Activated gamma-delta T cell treated with Interleukin-2 at 50 U/mL for 16 hours (primary cell): ENCODE data around the gene RRAS.
"Not testable (repeated sequence)": the region's sequence is repeated elsewhere in the genome, so short reads cannot be mapped to it uniquely, and the experiment has no call there.

Experiments used
- DNase-seq: peaks from one replicate; pipeline ENCODE4 v3.0.0-alpha.2; 2020

Gene RRAS

DNA sequence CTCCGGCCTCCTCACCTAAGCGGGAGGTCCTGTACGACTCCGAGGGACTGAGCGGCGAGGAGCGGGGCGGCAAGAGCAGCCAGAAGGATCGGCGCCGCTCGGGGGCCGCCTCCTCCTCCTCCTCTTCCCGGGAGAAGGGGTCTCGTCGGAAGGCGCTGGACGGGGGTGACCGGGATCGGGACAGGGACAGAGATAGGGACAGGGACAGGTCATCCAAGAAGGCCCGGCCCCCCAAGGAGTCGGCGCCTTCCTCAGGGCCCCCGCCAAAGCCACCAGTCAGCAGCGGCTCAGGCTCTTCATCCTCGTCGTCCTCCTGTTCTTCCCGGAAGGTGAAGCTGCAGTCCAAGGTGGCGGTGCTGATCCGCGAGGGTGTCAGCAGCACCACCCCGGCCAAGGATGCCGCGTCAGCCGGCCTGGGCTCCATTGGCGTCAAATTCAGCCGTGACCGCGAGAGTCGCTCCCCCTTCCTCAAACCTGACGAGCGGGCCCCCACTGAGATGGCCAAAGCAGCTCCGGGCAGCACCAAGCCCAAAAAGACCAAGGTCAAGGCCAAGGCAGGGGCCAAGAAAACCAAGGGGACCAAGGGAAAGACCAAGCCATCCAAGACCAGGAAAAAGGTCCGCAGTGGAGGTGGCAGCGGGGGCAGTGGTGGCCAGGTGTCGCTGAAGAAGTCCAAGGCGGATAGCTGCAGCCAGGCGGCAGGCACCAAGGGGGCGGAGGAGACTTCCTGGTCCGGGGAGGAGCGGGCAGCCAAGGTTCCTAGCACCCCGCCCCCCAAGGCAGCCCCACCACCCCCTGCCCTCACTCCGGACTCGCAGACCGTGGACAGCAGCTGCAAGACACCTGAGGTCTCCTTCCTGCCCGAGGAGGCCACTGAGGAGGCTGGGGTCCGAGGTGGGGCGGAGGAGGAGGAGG is 12.9 kb upstream of the RRAS start:
- DNase-seq = no peak

DNA sequence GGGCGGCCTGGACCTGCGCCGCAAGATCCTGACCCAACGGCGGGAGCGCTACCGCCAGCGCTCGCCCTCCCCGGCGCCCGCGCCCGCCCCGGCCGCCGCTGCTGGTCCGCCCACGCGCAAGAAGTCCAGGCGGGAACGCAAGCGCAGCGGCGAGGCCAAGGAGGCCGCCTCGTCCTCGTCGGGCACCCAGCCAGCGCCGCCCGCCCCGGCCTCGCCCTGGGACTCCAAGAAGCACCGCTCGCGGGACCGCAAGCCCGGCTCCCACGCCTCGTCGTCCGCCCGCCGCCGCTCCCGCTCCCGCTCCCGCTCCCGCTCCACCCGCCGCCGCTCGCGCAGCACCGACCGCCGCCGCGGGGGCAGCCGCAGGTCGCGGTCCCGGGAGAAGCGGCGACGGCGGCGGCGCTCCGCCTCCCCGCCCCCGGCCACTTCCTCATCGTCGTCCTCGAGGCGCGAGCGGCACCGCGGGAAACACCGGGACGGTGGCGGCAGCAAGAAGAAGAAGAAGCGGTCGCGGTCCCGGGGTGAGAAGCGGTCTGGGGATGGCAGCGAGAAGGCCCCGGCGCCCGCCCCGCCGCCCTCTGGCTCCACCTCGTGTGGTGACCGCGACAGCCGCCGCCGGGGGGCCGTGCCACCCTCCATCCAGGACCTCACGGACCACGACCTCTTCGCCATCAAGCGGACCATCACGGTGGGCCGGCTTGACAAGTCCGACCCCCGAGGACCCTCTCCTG is 12.0 kb upstream of the RRAS start:
- DNase-seq = no peak

DNA sequence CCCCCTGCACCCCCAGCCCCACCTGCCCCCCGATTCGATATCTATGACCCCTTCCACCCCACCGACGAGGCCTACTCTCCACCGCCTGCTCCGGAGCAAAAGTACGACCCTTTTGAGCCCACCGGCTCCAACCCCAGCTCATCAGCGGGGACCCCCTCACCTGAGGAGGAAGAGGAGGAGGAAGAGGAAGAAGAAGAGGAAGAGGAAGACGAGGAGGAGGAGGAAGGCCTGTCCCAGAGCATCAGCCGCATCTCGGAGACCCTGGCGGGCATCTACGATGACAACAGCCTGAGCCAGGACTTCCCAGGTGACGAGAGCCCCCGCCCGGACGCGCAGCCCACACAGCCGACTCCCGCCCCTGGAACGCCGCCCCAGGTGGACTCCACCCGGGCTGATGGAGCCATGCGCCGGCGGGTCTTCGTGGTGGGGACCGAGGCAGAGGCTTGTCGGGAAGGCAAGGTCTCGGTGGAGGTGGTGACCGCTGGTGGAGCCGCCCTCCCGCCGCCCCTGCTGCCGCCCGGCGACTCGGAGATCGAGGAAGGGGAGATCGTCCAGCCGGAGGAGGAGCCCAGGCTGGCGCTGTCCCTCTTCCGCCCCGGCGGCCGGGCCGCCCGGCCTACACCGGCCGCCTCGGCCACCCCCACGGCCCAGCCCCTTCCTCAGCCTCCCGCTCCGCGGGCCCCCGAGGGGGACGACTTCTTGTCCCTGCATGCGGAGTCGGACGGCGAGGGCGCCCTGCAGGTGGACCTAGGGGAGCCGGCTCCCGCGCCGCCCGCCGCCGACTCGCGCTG is 11.3 kb upstream of the RRAS start:
- no peak for DNase-seq

DNA sequence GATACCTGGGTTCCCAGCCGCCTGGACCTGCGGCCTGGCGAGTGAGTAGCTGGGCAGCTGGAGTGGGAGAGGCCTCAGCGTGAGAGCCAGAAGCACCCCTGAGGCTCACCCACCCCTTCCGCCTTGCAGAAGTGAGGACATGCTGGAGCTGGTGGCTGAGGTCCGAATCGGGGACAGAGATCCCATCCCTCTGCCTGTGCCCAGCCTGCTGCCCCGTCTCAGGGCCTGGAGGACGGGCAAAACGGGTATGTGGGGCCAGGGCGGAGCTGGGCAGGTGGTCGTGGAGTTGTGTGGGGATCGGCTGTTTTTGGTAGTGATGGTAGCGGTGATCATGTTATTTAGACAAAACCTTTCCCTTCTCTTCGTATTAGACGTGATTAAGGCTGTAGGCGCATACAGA is 6.6 kb upstream of the RRAS start:
- DNase-seq = no peak

DNA sequence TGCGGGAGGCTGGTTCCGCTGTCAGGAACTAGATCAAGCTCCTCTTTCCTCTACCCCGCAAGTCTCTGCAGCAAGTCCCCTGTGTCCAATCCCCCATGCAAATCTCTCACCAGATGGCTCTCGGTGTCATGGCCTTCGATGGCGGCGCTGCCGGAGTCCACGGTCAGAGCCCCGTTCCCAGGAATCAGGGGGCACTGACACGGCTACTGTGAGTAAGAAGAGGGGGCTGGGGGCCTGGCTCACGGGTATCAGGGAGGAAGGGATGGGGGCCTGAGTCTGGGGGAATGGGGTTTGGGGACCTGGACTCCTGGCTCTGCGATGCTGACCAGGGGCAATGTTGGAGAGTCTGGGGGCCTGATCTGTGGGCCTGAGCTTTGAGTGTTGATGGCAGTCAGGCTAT is 6.1 kb upstream of the RRAS start:
- no peak for DNase-seq

DNA sequence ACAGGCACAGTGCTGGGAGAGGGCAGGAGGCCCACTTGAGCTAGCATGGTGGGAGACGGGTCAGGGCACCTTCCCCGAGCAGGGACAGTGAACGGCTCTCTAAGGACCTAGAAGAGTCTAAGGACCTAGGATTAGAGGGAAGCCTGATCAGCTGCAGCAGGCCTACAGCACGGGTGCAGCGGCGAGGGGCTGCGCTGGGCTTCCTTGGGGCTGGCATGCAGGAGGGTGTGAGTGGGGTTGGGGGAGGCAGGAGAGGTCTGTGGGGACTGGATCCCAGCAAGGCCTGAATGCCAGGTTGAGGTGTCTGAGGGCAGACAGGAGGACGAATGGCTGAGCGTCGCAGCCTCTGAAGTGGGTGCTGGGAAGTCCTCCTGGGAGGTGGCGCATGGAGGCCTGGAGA is 5.6 kb upstream of the RRAS start:
- DNase-seq = no peak

DNA sequence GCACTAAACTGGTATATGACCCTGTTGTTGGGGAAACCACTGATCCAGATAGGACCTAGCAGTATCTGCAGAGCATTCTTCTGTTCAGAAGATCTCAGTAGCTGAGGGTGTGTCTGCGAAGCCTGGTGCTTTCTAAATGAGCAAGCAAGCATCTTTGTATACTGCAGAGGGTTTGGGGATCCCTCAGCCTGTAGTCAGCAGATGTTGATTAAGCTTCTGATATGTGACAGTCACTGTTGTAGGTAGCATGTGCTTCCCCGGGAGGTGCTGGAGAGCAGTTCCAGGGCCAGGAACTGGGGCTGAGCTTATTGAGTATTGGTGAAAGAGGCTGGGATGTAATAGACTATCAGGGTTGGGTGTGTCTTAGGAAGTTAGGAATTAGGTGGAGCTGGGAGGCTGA is 3.5 kb upstream of the RRAS start:
- no peak for DNase-seq

DNA sequence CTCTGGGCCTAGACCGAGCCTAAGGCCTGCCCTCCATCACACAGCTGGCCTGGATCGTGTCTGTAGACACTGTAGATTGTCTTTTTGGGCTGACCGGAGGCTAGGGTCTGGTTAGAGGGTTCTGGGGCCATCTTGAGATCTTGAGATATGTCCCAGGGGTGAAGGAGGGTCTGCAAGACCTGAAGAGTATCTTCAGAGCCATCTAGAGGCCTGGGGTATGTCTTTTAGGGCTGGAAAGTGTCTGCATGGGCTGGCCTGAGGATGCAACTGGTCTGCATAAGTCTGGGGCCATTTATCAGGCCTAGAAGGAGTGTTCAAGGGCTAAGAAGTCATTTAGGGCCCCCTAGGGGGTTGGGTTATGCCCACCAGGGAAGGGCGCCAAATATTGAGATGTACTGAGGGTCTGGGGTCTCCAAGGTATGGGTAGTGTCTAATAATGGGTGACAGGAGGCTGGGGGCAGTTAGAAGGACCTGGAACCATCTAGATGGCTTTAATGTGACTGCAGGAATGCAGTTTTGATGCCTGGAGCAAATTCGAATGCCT is 2.6 kb upstream of the RRAS start:
- no peak for DNase-seq

DNA sequence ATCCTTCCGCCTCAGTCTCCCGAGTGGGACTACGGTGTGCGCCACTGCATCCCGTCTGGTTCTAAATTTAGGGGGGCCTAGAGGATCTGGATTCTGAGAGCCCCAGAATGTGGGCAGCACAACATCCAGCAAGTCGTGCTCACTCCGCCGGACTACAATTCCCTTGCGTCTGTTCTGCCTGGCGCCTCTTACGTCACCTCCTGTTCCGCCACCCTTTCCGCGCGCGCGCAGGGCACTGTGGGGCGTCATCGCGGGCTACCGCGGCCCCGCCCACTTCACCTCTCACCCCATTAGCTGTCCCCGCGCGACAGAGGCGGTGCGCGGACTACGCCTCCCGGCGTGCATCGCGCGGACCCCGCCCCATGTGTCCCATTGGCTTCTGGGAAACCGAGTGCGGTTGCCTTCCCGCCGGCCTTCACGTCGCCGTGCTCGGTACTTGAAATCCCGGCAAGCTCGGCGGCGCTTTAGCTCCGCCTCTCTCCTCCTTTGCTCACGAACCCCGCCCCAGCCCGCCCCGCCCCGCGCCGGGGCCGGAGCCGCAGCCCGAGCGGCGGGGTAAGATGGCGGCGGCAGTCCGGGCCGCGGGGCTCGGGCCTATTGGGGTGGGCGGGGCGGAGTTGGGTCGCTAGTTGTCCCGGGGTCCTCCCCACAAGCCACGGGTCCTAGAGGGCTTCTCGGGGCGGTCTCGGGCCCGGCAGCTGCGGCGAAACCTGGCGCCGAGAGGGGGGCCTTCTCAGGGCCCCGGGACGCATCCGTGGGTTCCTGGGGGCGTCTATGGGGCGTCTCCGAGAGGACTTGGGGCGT is 1.9 kb upstream of the RRAS start, which contains the start of gene SCAF1:
SCAF1 (plus strand) TSS at position 522 of the 804 bp plus-strand sequence. CDS start 2,818 bp downstream, outside the sequence.
- DNase-seq = peak; percentile 99

DNA sequence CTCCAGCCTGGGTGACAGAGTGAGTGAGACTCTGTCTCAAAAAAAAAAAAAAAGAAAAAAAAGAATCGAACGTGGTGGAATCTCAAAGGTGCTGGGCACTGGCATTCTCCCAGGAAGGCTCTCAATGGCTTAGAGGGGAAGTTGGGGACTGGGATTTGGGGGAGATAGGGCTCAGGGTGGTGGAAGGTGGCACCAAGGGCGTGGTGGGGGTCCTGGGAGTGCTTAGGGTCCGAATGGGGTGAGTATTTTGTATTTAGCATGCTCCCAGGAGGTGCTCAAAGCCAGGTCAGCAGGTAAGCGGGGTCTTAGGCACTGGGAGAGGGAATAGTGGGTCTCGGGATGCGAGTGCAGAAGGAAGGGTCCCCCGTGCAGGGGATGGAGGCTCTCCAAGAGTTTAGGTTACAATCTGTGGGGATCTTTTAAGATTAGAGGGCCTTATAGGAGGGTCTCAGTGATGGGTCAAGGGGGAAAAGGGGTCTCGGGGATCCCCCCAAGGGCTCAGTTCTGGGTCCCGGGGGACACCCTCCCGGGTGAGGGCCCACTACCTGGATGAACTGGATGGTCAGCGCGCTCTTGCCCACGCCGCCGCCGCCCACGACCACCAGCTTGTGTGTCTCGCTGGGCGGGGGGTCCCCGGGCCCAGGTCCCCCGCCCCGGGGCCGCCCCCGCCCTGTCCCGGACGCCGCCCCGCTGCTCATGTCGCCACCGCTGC is 386 bp downstream of the RRAS start:
- no peak for DNase-seq

DNA sequence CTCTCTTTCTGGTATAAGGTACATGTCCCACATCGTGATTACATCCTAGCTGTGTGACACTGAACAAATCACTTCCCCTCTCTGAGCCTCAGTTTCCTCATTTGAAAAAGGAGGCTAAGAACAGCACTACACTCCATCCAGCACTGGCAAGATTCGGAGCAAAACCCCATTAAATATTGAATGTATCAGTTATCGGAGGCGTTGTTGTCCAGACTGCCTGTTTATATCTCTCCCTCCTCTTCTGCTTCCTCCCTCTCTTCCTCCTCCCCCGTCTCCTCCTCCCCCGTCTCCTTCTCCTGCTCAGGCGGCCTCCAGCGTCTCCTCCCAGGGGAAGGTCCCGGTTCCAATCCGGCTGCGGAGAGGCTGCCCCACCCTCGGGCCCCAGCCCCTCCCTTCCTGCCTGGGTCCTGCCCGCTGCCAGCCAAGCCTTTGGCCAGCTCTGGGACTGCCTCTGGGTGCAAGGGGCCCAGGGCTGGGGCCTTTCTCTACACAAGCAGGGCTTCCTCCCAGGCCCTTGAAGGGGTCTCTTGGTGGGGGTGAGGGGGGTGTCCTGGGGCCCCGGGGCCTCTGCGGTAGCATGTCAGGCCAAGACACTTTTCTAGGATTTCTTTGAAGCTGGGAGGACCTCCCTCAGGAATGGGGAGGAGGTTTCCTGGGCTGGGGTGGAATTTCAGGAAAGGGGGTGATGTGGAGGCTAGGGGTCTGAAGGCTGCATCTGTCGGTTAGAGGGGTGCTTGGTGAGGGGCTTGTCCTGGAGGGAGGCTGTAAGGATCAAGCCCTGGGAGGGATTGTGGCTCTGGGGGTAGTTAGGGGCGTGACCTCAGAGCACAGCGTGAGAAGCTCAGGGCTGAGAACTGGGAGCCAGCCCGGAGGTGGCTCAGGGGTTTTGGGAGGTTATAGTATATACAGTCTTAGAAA is 1.9 kb downstream of the RRAS start:
- no peak for DNase-seq

DNA sequence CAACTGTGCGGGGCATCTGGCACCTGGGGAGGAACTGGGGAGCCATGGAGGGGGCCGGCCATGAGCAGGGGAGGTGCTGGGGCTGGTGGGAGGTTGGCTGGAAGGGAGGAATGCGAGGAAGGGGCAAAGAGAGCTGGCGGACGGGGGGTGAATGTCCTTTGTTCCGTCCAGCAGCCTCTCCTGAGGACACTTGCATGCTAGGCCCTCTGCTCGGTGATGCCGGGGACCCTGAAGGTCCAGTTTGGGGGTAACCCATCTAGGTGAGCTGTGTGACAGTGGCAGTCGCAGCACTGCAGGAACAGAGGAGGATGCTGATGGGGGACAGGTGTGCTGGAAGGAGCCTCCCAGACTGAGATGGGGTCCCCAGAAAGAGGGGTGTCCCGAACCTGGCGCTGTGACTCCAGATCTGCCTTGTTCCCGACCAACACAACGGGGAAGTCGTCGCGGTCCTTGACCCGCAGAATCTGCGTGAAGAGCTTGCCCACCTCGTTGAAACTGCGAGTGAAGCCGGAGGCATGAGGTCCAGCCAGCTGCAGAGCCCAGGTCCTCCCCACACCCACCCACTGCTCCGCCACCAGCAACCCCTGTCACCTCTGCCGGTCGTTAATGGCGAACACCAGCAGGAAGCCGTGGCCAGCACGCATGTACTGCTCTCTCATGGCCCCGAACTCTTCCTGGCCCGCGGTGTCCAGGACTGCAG is 3.6 kb downstream of the RRAS start:
- no peak for DNase-seq

DNA sequence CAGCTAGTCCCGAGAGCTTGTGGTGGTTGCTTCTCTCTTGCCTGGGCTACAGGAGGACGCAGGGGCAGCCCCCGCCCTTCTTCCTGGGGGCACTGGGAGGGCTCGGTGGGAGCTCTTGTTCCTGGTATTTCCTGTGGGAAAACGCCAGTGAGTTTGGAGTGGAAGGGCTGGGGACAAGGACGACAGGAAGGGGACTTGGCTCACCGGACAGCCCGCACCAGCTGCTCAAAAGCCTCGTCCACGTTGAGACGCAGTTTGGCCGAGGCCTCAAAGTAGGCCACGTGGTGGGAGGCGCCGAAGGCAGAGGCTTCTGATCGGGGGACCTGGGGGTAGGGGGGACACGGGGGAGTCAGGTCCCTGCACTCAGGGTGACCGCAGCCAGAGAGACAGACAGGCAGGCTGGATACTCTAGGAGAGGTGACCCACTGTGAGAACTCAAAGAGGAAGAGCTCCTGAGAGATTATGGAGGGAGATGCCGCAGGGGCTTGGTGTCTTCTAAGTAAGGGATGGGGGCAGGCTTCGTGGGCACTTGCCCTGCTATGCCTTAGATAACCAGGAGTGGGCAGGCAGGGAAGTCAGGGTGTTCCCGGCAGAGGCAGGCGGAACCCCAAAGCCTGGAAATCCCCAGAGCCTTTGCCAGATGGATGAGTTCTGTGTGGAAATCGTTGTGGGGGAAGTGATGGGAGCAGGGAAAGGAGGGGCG is 4.3 kb downstream of the RRAS start:
- no peak for DNase-seq

DNA sequence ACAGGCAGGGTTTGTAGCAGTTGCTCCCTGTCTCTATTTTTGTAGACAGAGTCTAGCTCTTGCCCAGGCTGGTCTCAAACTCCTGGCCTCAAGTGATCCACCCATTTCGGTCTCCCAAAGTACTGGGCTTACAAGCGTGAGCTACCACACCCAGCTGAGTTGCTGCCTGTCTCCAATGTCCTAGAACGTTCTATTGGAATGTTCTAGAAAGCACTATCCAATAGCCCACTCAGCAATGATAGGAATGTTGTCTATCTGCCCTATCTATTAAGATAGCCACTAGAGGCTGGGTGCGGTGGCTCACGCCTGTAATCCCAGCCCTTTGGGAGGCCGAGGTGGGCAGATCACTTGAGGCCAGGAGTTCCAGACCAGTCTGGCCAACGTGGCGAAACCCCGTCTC is 6.7 kb downstream of the RRAS start:
- DNase-seq = not testable (repeated sequence)

DNA sequence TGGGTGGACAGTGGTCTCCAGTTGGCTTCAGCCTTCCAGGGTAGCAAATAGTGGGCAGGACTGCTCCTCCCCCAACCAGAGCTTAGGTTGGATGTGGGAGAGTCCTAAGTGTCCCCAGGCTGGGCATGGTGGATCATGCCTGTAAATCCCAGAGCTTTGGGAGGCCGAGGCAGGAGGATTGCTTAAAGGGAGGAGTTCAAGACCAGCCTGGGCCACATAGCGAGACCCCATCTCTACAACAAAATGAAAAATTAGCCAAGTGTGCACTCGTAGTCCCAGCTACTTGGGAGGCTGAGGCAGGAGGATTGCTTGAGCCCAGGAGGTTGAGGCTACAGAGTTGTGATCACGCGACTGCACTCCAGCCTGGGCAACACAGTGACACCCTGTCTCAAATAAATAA is 7.4 kb downstream of the RRAS start:
- DNase-seq = no peak

DNA sequence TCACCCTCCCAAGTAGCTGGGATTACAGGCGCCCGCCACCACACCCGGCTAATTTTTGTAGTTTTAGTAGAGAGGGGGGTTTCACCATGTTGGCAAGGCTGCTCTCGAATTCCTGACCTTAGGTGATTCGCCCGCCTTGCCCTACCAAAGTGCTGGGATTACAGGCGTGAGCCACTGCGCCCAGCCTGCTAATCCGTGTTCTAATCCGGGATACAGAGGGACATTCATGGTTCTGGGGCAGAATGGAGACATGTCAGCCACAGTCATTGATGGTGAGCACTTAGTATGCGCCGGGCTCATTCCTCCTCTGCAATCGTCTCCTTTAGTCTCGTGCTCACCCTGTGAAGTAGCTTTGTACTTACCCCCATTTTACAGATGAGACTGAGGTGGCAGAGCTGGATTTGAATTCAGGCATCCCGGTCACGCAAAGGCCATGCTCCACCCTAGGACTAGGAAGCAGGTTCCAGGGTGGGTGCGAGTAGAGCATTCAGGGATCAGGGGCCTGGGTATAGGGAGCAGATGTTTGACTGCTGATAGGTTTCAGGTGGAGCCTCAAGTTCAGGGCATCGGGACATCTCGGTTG is 8.2 kb downstream of the RRAS start:
- DNase-seq = no peak

DNA sequence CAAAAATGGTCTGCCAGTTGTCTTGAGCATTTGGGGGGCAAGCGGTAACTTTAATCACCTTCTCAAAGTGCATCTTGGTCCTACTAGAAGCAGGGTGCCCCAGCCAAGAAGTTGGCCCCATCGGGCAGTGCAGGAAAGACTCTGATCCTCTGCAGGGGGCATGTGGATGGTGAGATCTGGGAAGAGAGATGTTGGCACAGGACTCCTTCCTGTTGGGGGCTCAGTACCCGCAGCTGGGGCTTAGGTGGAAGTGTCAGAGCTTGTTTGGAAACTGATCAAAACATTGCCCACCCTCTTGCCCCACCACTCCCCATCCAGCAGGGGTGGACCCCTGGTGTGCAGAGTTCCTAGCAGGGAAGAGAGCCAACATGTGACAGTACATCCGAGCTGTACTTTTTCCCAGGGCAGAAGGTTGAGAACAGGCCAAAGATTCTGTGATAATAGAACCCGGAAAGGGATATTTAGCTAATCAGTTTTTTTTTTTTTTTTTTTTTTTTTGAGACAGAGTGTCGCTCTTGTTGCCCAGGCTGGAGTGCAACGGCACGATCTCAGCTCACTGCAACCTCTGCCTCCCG is 8.8 kb downstream of the RRAS start:
- DNase-seq = no peak

DNA sequence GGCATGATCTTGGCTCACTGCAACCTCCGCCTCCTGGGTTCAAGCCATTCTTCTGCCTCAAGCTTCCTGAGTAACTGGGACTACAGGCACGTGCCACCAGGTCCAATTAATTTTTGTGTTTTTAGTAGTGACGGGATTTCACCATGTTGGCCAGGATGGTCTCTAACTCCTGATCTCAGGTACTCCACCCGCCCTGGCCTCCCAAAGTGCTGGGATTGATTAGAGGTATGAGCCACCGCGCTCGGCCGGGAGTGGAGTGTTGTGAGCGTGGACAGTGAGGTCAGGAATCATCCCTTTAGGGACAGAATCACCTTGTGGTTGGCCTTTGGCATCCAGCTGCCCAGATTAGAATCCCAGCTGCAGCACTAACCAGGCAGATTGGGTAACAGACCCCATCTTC is 10.3 kb downstream of the RRAS start:
- DNase-seq = no peak
